Panc1 (cell line): ENCODE results near the gene MCM9. TPM values are rescaled to one million over a fixed set of nuclear protein-coding genes. Genes with fewer than 3 reads are reported as not detected.

ENCODE experiments used
- ATAC-seq: fragments of 200-7000 bp; cut with Tn5 transposase; 2 replicates; pipeline ENCODE4 v1.9.1; 2020; ENCODE audit warnings: mild to moderate bottlenecking, moderate library complexity
- BruUV-seq: library from RNA; stranded (reverse); fragments of 400-500 nt; replicated peaks from 2 replicates; lab custom pipeline; 2021; lab: Mats Ljungman, UMichigan
- CTCF ChIA-PET: fragments of 300-600 bp; sonication (Branson Sonifier 250); formaldehyde crosslinking; loops from one replicate; lab custom pipeline; 2022; ENCODE audit warnings: antibody characterized with exemption; lab: Charles Lee
- POLR2A ChIA-PET: fragments of 300-600 bp; sonication (Branson Sonifier 250); formaldehyde crosslinking; loops from one replicate; lab custom pipeline; 2022; ENCODE audit warnings: antibody characterized with exemption; lab: Charles Lee
- DNase-seq: peaks from one replicate; pipeline ENCODE4 v3.0.0-alpha.2; 2010; ENCODE audit warnings: low read depth, low spot score
- H3K27ac ChIP-seq: 2 replicates; pipeline ENCODE4 v1.5.1; 2011; ENCODE audit warnings: mild to moderate bottlenecking, low read length, inconsistent platforms
- H3K27me3 ChIP-seq: fragments of 200-500 bp; sonication (Bioruptor generic); 2 replicates; pipeline ENCODE4 v1.6.0; 2014; ENCODE audit warnings: low read length, inconsistent platforms; ENCODE audit not compliant: control insufficient read depth, insufficient read depth
- H3K36me3 ChIP-seq: fragments of 200-500 bp; sonication (Bioruptor generic); 2 replicates; pipeline ENCODE4 v1.5.1; 2014; ENCODE audit warnings: inconsistent platforms, mild to moderate bottlenecking, low read length, moderate library complexity; ENCODE audit not compliant: control insufficient read depth, insufficient read depth
- H3K4me1 ChIP-seq: 2 replicates; pipeline ENCODE4 v1.5.1; 2011; ENCODE audit warnings: inconsistent platforms, mild to moderate bottlenecking, low read length, moderate library complexity; ENCODE audit not compliant: control insufficient read depth, insufficient read depth
- H3K4me3 ChIP-seq, 2 experiments: 2 replicates each; pipeline ENCODE4 v1.5.1; 2011 to 2012; ENCODE audit warnings: low read depth in 2 of 2, low read length in 2 of 2, mild to moderate bottlenecking in 2 of 2, inconsistent platforms in 1 of 2, moderate library complexity in 1 of 2
- H3K9me3 ChIP-seq: fragments of 200-500 bp; sonication (Bioruptor generic); 2 replicates; pipeline ENCODE4 v1.5.1; 2014; ENCODE audit warnings: low read depth, mild to moderate bottlenecking, inconsistent platforms, low read length, moderate library complexity; ENCODE audit not compliant: control insufficient read depth, insufficient read depth
- CTCF ChIP-seq: fragments of 450-650 bp; IDR thresholded peaks from 2 replicates; pipeline ENCODE4 v1.5.1; 2017; ENCODE audit warnings: mild to moderate bottlenecking
- POLR2AphosphoS5 ChIP-seq: IDR thresholded peaks from 2 replicates; pipeline ENCODE4 v1.6.1; 2012; ENCODE audit warnings: mild to moderate bottlenecking, low read depth, low read length, moderate library complexity
- SIN3A ChIP-seq: IDR thresholded peaks from 2 replicates; pipeline ENCODE4 v1.6.1; 2012; ENCODE audit warnings: low read depth, mild to moderate bottlenecking, low read length, moderate library complexity, borderline replicate concordance; ENCODE audit not compliant: insufficient read depth
- TCF7L2 ChIP-seq: IDR thresholded peaks from 2 replicates; pipeline ENCODE4 v1.6.1; 2011; ENCODE audit warnings: mild to moderate bottlenecking, low read depth, low read length, inconsistent platforms
- in situ Hi-C: cut with HindIII; loops from 2 replicates; pipeline ENCODE4 v1.10.0; 2016; ENCODE audit warnings: low sequenced_read_pairs, low pct_unique_long_range_greater_than_20kb
- intact Hi-C: fragments of 100-400 bp; cut with micrococcal nuclease; formaldehyde crosslinking; loops from one replicate; pipeline ENCODE4 v1.10.0; 2022; ENCODE audit not compliant: unreplicated experiment
- total RNA-seq: library from RNA; stranded (reverse); gene quantifications from one replicate; pipeline ENCODE4 v1.2.1, GENCODE V29; 2021; ENCODE audit not compliant: unreplicated experiment
- TF ChIP-seq, protein P1 (sequence below), 2 experiments: IDR thresholded peaks; 2 replicates each; pipeline ENCODE4 v1.6.1; 2011 to 2012; ENCODE audit warnings: low read depth in 2 of 2, control low read depth in 1 of 2, low read length in 1 of 2, mild to moderate bottlenecking in 1 of 2, moderate library complexity in 1 of 2; ENCODE audit not compliant: insufficient read depth in 1 of 2

The MCM9 gene
- total RNA-seq, 1 experiment from 2014 or later, result 20.4 TPM

DNA sequence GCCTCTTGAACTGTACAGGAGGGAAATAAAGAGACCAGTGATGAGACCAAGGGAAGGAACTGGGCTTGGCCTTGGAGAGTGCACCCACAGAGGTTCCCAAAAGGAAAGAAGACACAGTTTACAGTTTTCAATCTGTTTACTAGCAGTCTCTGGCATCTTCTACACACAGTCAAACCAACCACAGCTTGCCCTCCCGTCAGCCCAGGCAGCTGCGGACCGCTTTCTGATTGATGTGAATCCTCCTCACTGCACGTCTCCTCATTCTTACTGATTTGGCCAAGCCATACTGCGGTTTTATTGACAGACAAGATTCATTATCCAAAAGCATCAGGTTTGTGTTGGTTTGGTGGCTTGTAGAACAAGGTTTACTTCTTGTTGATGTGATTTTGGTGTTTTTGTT is 145.5 kb downstream of the MCM9 start:
- Histone ChIP-seq H3K4me1 (no peaks in the 10 kb centered on the region), H3K27ac (no peak overlapping the region), H3K36me3 (no peaks in the 10 kb centered on the region), H3K9me3 (no peaks in the 10 kb centered on the region), H3K4me3 (no peak overlapping the region), H3K27me3 (no peaks in the 10 kb centered on the region)
- ATAC-seq, result no peak
- TF ChIP-seq CTCF, result no peak
- intact Hi-C loops (no loop called here), in situ Hi-C loops (no loop called here)
- ChIA-PET CTCF (no interaction called here), POLR2A (interaction anchor here (0.5 to 0.6 kb wide), 2 partner anchors 231 to 313 kb away, joined by 9 to 13 read pairs; no protein-coding TSS in a partner anchor)
- BruUV-seq, result no TSS peak
- no peak for DNase-seq

GRCh38 chr6:118788702-118789101 is 146.3 kb downstream of the MCM9 start:
- in situ Hi-C loops (no loop called here), intact Hi-C loops (no loop called here)
- TF ChIP-seq CTCF (no peak), SIN3A (no peak), POLR2AphosphoS5 (no peak), TCF7L2 (no peak)
- TF ChIP-seq, protein P1, sequence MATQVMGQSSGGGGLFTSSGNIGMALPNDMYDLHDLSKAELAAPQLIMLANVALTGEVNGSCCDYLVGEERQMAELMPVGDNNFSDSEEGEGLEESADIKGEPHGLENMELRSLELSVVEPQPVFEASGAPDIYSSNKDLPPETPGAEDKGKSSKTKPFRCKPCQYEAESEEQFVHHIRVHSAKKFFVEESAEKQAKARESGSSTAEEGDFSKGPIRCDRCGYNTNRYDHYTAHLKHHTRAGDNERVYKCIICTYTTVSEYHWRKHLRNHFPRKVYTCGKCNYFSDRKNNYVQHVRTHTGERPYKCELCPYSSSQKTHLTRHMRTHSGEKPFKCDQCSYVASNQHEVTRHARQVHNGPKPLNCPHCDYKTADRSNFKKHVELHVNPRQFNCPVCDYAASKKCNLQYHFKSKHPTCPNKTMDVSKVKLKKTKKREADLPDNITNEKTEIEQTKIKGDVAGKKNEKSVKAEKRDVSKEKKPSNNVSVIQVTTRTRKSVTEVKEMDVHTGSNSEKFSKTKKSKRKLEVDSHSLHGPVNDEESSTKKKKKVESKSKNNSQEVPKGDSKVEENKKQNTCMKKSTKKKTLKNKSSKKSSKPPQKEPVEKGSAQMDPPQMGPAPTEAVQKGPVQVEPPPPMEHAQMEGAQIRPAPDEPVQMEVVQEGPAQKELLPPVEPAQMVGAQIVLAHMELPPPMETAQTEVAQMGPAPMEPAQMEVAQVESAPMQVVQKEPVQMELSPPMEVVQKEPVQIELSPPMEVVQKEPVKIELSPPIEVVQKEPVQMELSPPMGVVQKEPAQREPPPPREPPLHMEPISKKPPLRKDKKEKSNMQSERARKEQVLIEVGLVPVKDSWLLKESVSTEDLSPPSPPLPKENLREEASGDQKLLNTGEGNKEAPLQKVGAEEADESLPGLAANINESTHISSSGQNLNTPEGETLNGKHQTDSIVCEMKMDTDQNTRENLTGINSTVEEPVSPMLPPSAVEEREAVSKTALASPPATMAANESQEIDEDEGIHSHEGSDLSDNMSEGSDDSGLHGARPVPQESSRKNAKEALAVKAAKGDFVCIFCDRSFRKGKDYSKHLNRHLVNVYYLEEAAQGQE (IDR thresholded peaks at IDR 0.05; ENCODE audit: insufficient read depth in 1 of 2, low read depth in 2 of 2, low read length in 1 of 2), result no peak
- no peaks in the 10 kb centered on the region for H3K27me3 ChIP-seq
- no peaks in the 10 kb centered on the region for H3K9me3 ChIP-seq
- no peaks in the 10 kb centered on the region for H3K4me1 ChIP-seq
- no peak overlapping the region for H3K4me3 ChIP-seq
- no peak overlapping the region for H3K27ac ChIP-seq
- ChIA-PET POLR2A (interaction anchor here (0.5 kb wide), 1 partner anchor 231 kb away, joined by 9 read pairs; no protein-coding TSS in a partner anchor), CTCF (no interaction called here)
- no TSS peak for BruUV-seq
- ATAC-seq (no peak), DNase-seq (no peak)
- H3K36me3 ChIP-seq, result no peaks in the 10 kb centered on the region
